HepG2 (cell line): ENCODE measurements around the gene APC2. TPM values are rescaled to one million over a fixed set of nuclear protein-coding genes. Genes with fewer than 3 reads are reported as not detected.
A peak's percentile ranks its signal among the peaks of the same experiment; 100 is the strongest.

ENCODE experiments used
- CCAR2 ChIP-seq: fragments of 200-400 bp; formaldehyde crosslinking; optimal IDR thresholded peaks from 2 replicates; pipeline ENCODE3; 2018; ENCODE audit warnings: low read depth, mild to moderate bottlenecking, low read length, moderate library complexity
- GTF3A ChIP-seq: sonication (generic); formaldehyde crosslinking; conservative IDR thresholded peaks from 2 replicates; pipeline ENCODE4 v1.4.0; 2020; ENCODE audit warnings: mild to moderate bottlenecking, missing genetic modification reagents
- HES4 ChIP-seq: sonication (generic); formaldehyde crosslinking; IDR thresholded peaks from 2 replicates; pipeline ENCODE4 v1.9.0; 2021; ENCODE audit warnings: mild to moderate bottlenecking, missing genetic modification reagents, borderline replicate concordance
- KDM1A ChIP-seq: IDR thresholded peaks from 2 replicates; pipeline ENCODE4 v1.6.1; 2016; ENCODE audit warnings: missing compliant biosample characterization
- MAFG ChIP-seq: sonication (generic); formaldehyde crosslinking; IDR thresholded peaks from 2 replicates; pipeline ENCODE4 v1.5.1; 2020; ENCODE audit warnings: mild to moderate bottlenecking, missing genetic modification reagents
- PHF8 ChIP-seq: sonication (generic); formaldehyde crosslinking; IDR thresholded peaks from 2 replicates; pipeline ENCODE4 v1.5.0; 2020; ENCODE audit warnings: missing genetic modification reagents
- PTBP1 ChIP-seq: fragments of 200-400 bp; formaldehyde crosslinking; IDR thresholded peaks from 2 replicates; pipeline ENCODE4 v1.6.1; 2018; ENCODE audit warnings: low read length, low read depth; ENCODE audit not compliant: poor library complexity, severe bottlenecking
- RNF2 ChIP-seq: fragments of 450-650 bp; conservative IDR thresholded peaks from 2 replicates; pipeline ENCODE4 v1.6.1; 2016; ENCODE audit warnings: low read depth
- U2AF2 ChIP-seq: fragments of 200-400 bp; formaldehyde crosslinking; IDR thresholded peaks from 2 replicates; pipeline ENCODE4 v1.6.1; 2017; ENCODE audit warnings: low read depth, mild to moderate bottlenecking, low read length
- ZNF18 ChIP-seq: sonication (generic); formaldehyde crosslinking; IDR thresholded peaks from 2 replicates; pipeline ENCODE4 v1.8.0; 2022; ENCODE audit warnings: mild to moderate bottlenecking, missing genetic modification reagents; ENCODE audit not compliant: insufficient replicate concordance
- ZNF224 ChIP-seq: sonication (generic); formaldehyde crosslinking; IDR thresholded peaks from 2 replicates; pipeline ENCODE4 v1.5.0; 2020; ENCODE audit warnings: mild to moderate bottlenecking, missing genetic modification reagents
- ZNF230 ChIP-seq: sonication (generic); formaldehyde crosslinking; IDR thresholded peaks from 2 replicates; pipeline ENCODE4 v1.4.0; 2020; ENCODE audit warnings: mild to moderate bottlenecking, missing genetic modification reagents
- ZNF260 ChIP-seq: sonication (generic); formaldehyde crosslinking; IDR thresholded peaks from 2 replicates; pipeline ENCODE4 v1.4.0; 2020; ENCODE audit warnings: missing genetic modification reagents, low read depth, mild to moderate bottlenecking, borderline replicate concordance
- ZNF296 ChIP-seq: sonication (generic); formaldehyde crosslinking; conservative IDR thresholded peaks from 2 replicates; pipeline ENCODE4 v1.5.0; 2020; ENCODE audit warnings: mild to moderate bottlenecking, missing genetic modification reagents
- ZNF317 ChIP-seq: sonication (generic); formaldehyde crosslinking; IDR thresholded peaks from 2 replicates; pipeline ENCODE4 v1.5.0; 2020; ENCODE audit warnings: mild to moderate bottlenecking, missing genetic modification reagents
- ZNF460 ChIP-seq: sonication (generic); formaldehyde crosslinking; IDR thresholded peaks from 2 replicates; pipeline ENCODE4 v1.5.1; 2020; ENCODE audit warnings: missing genetic modification reagents, mild to moderate bottlenecking, borderline replicate concordance
- ZNF510 ChIP-seq: sonication (generic); formaldehyde crosslinking; IDR thresholded peaks from 2 replicates; pipeline ENCODE4 v1.4.0; 2020; ENCODE audit warnings: low read depth, mild to moderate bottlenecking, missing genetic modification reagents
- ZNF687 ChIP-seq: sonication (generic); formaldehyde crosslinking; IDR thresholded peaks from 2 replicates; pipeline ENCODE4 v1.5.1; 2020; ENCODE audit warnings: mild to moderate bottlenecking, missing genetic modification reagents, moderate library complexity
- polyA plus RNA-seq, 8 experiments: library from polyadenylated mRNA; depleted of rRNA in 3 of 8; stranded (reverse) in 7 of 8; unstranded in 1 of 8; fragments of >200 nt; fragmentation: Illumina TruSeq in 4 of 8; extraction: Trizol in 4 of 8; gene quantifications; 2 replicates each; pipeline versions ENCODE4 v1.2.1 to v1.2.3, GENCODE V29; 2011 to 2016; ENCODE audit warnings: low read depth in 4 of 8, missing spikeins in 1 of 8, mixed read lengths in 1 of 8; ENCODE audit not compliant: insufficient read depth in 1 of 8
- total RNA-seq, 5 experiments: library from RNA; depleted of rRNA; stranded (reverse); fragments of >200 nt; fragmentation: Illumina TruSeq; extraction: Trizol; gene quantifications; 2 replicates each; pipeline ENCODE4 v1.2.3, GENCODE V29; 2016; ENCODE audit warnings: low read depth in 1 of 5
- TF ChIP-seq, protein P1 (sequence below): IDR thresholded peaks from 2 replicates; pipeline ENCODE4 v1.6.1; 2012; ENCODE audit warnings: inconsistent platforms
- TF ChIP-seq, protein P2 (sequence below): sonication (generic); formaldehyde crosslinking; IDR thresholded peaks from 2 replicates; pipeline ENCODE4 v1.5.0; 2020; ENCODE audit warnings: mild to moderate bottlenecking, missing genetic modification reagents, borderline replicate concordance

Gene APC2
- total and polyA plus RNA-seq, 2 of the 13 experiments (the other 11 are each of a cell fraction or from before 2014, with no cell fraction given): 0.08 to 0.22 TPM

DNA sequence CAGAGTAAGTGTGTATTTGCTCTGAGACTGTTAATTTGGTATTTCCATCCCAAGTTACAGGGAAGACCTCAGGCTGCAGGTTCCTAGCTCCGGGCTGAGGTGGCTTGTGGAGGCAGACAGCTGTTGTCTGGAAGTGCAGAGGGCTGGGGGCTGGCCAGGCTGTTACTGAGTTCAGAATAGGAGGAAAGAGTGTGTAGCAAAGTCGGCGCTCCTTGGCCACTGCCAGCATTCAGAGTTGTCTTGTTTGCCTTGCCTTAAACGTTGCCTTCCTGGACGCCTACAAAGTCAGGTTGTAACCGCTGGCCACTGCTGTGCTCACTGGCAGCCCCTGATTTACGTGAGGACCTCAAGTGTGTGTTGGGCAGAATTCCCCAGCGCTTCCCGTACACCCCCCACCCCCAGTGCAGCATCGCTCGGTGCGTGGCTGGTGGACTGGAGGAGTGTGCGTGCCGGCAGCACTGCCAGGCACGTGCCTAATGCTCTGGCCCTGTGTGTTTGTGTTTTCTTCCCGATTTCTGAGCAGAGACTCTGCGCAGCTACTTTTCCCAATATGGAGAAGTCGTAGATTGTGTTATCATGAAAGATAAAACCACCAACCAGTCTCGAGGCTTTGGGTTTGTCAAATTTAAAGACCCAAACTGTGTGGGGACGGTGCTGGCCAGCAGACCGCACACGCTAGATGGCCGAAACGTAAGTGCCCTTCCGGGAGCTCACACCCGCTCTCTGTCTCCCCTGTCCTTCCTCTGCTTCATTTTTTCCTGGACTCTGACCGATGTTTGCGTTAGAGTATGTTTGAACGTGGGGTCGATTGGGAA is 32.0 kb upstream of the APC2 start (continued):
- peak; percentile 54 for TF ChIP-seq ZNF687 (CRISPR knock-in tag)
- TF ChIP-seq ZNF230 (CRISPR knock-in tag): no peak
- TF ChIP-seq, protein P1, sequence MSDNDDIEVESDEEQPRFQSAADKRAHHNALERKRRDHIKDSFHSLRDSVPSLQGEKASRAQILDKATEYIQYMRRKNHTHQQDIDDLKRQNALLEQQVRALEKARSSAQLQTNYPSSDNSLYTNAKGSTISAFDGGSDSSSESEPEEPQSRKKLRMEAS: 0 out of 2 replicates have a peak, but pooled peaks have one; percentile 4
- no peak for TF ChIP-seq ZNF317 (CRISPR knock-in tag)
- TF ChIP-seq MAFG: no peak
- no peak for TF ChIP-seq ZNF260 (CRISPR knock-in tag)
- no peak for TF ChIP-seq RNF2
- no peak for TF ChIP-seq ZNF224 (CRISPR knock-in tag)
- no peak for TF ChIP-seq HES4 (CRISPR knock-in tag)
- TF ChIP-seq KDM1A (CRISPR knock-in tag): no peak
- TF ChIP-seq PHF8: no peak
- no peak for TF ChIP-seq ZNF18 (CRISPR knock-in tag)
- no peak for TF ChIP-seq CCAR2
- TF ChIP-seq, protein P2, sequence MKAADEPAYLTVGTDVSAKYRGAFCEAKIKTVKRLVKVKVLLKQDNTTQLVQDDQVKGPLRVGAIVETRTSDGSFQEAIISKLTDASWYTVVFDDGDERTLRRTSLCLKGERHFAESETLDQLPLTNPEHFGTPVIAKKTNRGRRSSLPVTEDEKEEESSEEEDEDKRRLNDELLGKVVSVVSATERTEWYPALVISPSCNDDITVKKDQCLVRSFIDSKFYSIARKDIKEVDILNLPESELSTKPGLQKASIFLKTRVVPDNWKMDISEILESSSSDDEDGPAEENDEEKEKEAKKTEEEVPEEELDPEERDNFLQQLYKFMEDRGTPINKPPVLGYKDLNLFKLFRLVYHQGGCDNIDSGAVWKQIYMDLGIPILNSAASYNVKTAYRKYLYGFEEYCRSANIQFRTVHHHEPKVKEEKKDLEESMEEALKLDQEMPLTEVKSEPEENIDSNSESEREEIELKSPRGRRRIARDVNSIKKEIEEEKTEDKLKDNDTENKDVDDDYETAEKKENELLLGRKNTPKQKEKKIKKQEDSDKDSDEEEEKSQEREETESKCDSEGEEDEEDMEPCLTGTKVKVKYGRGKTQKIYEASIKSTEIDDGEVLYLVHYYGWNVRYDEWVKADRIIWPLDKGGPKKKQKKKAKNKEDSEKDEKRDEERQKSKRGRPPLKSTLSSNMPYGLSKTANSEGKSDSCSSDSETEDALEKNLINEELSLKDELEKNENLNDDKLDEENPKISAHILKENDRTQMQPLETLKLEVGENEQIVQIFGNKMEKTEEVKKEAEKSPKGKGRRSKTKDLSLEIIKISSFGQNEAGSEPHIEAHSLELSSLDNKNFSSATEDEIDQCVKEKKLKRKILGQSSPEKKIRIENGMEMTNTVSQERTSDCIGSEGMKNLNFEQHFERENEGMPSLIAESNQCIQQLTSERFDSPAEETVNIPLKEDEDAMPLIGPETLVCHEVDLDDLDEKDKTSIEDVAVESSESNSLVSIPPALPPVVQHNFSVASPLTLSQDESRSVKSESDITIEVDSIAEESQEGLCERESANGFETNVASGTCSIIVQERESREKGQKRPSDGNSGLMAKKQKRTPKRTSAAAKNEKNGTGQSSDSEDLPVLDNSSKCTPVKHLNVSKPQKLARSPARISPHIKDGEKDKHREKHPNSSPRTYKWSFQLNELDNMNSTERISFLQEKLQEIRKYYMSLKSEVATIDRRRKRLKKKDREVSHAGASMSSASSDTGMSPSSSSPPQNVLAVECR (CRISPR knock-in tag): peak; percentile 8; the same call in 1 of the 2 replicates
- no peak for TF ChIP-seq ZNF296 (CRISPR knock-in tag)
- no peak for TF ChIP-seq ZNF460 (CRISPR knock-in tag)
- TF ChIP-seq PTBP1: no peak
- TF ChIP-seq ZNF510 (CRISPR knock-in tag): no peak
- TF ChIP-seq U2AF2: no peak
- TF ChIP-seq GTF3A (CRISPR knock-in tag): no peak
